ENCODE results near the gene EVC.

The EVC gene

DNA sequence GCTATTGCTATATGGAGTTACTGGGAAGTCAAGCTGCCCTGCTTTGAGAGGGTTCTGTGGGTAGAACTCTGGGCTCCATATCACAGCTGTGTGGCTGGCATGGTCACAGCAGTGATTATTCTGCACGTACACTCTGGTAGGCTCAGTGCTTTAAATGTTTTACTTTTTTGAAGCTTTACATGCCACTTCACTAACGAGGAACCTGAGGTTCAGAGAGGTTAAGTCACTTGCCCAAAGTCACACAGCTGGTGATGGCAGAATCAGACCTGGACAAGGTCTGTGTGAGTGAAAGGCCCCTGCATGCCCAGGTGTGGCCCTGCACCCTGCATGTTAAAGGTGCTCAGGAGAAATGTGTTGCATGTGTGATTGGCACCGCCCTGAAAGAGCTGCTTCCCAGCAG, 24.5 kb downstream of the EVC start:
- no peak for DNase-seq

DNA sequence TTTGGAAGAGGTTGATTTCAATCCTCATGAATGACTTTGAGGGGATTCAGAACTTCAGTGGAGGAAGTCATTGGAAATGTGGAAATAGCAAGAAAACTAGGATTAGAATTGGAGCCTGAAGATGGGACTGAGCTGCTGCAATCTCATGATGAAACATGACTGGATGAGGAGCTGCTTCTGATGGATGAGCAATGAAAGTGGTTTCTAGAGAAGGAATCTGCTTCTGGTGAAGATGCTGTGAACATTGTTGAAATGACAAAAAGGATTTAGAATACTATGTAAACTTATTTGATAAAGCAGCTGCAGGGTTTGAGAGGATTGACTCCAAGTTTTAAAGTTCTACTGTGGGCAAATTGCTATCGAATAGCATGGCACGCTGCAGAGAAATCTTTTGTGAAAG, 27.1 kb downstream of the EVC start:
- DNase-seq: no peak

DNA sequence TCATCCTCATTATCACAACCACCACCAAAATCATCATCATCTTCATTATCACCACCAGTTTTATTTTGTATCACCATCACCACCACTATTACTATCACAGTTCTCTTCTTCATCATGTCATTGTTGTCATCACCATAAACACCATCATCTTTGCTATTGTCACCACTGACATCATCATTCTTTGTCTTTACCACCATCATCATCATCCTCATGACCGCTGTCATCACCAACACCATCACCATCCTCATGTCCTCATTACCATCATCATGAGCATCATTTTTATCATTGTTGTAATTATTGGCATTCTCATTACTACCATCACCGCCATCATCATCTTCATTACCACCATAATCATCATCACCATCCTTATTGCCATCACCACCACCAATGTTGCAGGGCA, 31.4 kb downstream of the EVC start:
- no peak for DNase-seq

DNA sequence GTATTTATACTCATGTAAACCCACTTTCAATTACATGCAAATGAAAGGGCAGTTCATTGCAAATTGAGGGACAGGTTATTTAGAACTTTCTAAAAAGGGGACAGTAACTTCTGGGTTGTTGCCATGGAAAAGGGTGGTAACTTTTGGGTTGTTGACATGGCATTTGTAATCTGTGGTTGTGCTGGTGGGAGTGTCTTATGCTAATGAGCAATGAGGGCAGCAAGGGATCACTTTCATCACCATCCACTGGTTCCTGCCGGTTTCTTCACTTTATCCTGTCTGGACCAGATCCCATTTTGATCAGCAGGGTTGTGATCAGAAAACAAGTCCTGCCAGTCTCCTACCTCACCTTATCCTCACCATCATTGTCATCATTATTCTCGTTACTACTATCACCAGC, 32.0 kb downstream of the EVC start:
- no peak for DNase-seq

DNA sequence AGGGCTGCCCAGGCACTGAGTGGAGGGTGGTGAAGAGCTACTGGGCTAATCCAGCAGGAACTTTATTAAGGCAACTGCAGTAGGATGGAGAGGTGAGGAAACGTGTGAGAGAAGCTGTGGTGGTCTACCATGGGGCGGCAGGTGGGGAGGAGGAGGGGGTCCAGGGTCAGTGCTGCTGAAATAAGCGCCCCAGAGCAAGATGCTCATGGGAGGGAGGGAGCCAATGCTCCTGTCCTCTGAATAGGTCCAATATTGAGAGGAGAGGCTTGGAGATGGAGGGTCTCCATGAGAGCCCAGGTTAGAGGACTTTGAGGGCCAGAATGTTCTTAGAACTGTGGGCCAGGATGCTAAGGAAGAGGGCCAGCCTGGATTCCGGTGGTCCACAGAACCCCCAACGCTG, 35.2 kb downstream of the EVC start:
- DNase-seq: no peak

DNA sequence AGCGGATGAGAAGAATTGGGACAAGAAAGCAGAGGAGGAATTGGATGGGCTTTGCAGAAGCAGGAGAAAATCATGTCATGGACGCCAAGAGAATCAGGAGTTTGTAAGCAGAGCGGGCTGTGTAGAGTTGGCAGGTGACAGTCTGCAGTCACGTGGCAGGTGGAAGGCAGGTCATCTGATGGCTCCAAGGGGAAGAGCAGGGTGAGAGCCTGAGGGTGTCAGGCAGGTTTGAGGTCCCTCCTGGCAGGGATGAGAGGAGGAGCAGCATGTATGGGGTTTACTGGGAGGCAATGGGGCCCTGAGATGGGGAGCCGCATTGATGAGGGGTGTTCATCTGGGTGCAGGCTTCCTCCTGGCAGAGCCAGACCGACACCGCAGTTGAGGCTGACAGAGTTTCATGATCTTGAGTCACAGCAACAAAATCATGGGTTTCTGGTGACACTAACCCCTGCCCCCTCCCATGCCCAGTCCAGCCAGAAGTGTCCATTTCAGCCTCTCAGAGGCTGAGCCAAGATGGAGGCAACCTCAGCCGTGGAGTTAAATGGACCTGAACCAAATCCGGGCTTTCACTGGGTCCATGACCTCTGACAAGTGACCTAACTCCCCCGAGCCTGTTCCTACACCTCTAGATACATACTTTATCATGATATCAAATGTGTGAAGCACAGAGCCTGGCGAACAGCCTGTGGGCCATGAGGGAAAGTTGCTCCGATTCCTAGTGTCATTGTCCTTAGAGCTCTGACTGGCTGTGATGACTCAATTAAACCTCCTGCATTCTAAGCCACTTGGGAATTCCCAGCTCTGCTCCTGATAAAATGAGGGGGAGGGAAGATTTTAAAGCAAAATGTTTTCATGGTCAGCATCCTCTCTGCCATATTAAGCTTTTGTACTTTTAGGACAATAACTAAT, 36.1 kb downstream of the EVC start:
- no peak for DNase-seq

DNA sequence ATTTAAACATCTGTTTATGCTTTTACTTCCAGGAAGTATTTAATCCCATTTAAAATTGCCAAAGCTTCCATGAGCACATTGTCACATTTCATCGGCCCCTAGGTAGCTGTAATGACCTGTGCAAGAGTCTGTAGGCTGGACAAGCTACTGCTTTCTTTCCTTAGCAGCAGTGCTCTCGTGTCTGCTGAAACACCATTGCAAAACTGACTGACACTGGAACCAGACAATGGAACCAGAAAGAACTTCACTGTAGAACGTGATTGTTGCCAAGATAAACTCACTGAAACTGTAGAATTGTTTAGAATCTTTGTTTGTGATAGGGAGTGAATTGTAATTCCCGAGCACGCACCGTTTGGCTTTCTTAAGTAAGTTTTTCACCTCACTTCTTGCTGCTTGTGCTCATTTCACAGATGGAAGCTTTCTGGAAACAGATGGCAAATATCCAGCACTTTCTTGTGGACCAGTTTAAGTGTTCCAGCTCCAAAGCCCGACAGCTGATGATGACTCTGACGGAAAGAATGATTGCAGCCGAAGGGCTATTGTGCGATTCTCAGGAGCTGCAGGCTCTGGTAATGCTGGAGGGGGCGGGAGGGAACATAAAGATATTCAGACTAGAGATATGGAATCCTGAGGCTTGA, 36.9 kb downstream of the EVC start:
- no peak for DNase-seq

DNA sequence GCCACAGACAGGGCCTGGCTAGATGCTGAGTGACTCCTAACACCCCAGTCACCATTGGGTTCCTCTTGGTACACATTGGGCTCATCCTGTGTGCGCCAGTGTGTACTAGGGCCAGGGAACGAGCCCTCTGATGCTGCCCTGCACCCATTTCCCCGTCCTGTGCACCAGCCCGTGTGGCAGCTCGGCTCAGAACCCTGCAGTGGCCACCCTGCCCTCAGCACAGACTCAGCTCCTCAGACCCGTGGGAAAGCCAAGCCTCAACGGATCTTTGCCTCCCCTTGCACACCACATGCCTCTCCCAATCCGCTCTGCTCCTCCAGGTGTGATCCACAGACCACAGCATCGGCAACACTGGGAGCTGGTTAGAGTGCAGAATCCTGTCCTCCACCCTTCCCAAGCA, 38.6 kb downstream of the EVC start:
- no peak for DNase-seq

DNA sequence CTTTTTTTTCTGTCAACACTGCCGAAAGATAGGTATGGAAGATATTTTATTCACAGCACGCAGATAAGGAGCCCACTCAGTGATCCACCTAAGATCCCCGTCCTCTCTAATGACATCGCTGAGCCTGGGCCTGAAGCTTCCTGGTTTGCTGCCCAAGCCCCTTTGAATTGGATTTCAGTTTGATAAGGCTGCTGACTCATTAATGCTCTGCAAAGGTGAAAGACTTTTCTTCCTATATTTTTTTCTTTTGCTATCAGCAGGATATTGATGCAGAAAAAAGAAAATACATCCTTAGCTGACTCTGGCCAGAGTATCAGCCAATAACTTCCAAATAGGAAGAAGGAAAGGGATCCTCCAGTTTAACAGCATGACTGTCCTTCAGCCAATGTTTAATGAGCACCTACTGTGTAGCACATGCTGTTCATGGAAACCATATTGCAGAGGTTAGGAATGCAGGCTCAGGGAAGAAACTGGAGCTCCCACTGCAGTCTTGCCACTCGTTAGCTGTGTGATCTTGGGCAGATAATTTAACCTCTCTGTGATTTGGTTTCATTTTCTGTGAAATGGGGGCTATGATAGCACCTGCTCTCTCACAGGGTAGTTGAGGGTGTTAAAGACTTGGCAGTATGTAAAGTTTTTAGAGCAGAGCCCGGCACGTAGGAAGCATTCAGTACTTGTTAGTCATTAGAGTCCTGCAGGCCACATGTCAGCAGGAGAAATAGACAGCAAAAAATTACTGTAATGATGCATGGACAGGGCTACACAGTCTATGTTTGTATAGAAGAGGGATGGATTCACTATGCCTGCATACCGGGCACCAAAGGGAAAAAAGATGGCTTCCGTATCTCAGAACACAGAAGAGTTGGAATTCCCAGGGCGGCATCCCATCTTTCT, 39.3 kb downstream of the EVC start:
- DNase-seq: no peak

DNA sequence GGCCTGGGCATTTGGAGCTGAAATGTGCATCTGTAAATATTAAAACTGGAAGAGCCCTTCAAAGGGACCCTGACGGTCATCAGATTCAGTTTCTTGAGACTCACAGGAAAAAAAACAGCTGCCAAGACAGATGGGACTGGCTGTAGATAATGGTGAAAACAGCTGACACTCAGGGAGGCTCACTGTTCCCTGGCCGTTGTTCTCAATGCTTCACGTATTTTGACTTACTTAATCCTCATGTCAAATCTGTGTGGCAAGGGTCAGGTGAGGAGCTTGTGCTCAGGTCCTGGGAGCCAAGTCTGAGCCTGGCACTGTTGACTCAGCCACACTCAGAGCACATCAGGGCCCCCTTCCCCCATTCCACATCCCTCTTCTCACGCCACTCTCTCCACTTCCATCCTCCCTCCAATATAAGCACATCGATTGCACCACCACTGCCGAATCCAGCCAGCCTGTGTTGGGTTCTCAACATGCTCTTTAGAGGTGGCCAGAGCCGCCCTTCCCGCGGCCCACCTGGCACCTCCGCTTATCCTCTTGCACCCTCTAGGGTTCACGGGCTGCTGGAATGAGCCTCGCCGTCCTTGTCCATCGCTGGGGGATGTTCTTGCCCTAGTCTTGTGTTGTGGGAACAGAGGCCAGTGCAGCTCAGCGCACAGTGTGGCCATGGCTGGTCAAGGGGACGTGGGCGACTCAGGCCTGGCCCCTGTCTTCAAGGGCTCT, 40.1 kb downstream of the EVC start:
- no peak for DNase-seq

DNA sequence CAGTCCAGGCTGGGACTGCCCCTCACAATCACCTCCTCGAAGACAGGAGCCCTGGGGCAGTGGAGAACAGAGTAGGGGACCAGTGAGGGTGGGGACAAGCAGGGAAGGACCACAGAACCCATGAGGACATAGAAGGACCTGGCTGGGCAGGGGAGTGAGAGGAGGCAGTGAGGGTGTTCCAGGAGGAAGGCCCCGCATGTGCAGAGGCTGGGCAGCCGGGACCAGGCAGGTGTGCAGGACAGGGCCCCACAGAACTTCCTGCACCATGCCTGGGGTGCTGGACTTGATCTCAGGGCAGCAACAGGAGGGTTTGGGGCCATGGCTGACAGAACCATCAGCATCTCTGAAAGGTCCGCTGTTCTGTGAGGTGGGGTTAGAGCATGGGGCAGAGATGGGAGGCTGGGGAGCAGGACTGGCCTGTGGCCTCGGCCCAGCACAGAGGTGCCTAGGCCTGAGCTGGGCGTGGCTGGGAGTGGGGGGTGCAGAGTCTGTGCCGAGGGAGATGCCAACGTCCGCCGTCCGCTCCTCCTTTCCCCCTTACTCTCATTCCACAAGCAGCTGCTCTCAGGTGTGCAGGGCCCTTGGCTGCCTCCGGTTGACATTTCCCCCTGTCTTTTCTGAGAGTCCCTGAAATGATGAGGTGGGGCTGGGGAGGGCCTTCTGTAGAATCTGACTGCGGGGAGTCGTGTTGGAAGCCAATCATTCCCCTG, 40.8 kb downstream of the EVC start:
- no peak for DNase-seq

DNA sequence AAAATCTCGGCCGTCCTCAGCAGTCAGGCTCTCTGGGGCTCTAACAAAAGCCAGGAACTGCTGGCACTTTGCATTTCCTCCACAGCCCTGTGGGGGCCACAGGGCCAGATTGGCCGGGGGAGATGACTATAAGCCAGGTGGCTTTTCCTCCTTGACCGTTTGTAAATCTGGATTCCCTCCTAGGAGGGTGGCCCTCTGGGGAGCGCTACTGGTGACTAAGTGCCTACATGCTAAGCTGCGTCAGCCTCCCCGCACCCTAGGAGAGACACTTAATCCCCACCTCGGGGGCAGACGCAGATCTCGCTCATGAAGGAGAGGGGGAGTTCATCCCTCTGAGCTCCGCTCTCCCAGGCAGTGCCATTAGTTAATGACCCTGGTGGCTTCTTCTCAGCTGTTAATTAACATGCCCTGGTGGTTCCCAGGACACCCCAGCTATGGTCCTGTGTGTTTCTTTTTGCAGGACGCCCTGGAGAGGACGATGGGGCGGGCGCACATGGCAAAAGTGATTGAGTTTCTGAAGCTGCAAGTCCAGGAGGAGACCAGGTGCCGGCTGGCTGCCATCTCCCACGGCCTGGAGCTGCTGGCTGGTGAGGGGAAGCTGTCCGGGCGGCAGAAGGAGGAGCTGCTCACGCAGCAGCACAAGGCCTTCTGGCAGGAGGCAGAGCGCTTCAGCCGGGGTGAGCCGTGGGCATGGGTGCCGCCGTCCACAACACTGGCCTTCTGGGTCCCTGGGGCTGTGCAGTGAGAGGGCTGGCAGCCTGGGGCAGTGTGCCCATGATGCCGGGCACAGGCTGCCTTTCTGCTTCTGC, 41.6 kb downstream of the EVC start:
- DNase-seq: no peak

DNA sequence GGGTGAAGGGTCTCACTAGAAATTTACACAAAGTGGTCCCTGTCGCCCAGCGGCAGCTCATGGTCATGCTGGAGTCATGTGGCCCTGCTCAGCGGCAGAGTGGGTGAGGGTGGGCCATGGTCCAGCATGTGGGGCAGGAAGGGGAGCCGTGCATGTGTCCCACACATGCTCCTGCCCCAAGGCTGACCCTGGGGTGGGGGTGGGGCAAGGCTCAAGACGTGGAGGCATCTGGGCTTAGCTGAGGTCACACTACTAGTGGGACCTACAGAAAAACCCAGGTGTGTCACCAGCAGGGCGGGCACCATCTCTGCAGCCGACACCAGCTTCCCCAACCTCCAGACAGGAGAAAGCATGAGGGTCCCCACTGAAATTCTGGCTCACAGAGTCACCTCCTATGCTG, 42.4 kb downstream of the EVC start:
- DNase-seq: no peak

DNA sequence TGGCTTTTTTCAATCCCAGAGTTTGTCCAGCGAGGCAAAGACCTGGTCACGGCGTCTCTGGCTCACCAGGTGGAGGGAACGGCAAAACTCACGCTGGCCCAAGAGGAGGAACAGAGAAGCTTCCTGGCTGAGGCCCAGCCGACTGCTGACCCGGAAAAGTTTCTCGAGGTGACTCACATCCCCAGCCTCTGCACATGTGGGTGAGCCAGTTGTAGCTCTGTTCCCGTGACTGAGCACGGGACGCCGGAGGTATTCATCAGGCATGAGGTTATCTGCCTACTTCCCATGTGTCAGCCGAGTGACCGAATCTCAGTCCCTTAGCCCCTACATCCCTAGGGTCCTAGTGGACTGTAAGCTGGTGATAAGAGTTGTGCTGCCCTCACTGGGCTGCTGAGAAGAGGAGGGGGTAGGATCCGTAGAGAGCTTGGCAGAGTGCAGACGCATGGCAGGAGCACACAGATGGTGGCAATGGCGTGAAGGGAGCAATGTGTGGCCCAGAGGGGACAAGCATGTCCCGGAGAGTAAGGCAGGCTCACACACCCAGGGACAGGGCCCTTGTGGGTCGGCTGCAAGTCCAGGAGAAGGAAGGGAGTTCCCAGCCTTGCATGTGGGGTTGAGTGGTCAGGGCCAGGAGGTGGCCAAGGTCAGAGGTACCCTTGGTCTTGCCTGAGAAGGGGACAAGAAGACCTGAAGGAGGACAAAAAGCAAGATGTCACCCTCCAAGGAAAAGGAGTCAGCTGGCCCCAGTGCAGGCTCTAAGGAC, 42.9 kb downstream of the EVC start:
- DNase-seq: no peak

DNA sequence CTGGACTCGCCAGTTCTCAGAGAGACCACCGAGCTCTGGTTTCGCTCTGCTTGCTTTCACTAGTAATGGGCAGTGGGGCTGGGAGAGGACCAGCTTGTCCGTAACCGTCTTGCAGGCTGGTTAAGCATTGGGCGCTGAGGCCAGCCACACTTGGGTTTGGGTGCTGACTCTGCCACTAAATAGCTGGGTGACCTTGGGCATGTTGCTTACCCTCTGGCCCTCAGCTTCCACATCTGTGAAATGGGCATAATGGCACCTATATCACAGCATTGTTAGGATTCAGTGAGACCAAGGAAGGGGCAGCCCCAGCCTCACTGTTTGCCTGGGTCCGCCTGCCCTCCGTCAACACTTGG, 43.5 kb downstream of the EVC start:
- no peak for DNase-seq

DNA sequence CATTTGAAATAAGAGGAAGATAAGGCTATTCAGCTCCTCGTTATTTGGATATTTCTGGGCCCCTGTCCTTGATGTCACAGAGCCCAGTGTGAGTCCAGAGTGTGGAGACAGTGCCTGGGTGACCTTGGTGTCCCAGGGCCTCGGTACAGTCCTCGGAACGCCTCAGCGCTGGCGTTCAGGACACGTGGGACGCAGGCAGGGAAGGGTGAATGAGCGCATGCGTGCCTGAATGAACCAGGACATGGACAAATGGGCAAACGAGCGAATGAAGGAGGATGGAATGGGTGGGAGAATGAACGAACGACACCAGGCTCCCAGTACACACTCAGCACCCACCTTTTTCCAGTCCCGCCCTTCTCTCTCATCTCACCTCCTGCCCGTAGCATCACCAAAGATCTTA, 44.2 kb downstream of the EVC start:
- DNase-seq: no peak

DNA sequence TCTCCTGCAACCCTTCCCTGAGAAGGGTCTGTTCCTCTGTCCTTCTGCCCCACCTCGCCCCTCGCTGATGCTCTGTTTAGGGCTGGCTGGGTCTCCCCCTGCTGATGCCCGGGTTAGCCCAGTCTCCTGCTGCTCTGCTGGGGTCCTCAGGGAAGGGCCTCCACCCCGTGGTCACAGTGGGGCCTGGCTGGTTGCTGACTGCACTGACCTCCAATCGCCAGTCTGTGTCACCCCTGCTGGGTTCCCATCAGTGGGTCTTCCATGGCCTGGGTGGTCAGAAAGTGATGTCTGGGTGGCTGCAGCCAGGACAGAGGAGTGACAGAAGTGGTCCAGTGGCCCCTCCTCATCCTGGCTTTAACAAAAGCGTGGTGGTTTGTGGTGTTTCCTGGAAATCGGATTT, 44.7 kb downstream of the EVC start:
- no peak for DNase-seq

DNA sequence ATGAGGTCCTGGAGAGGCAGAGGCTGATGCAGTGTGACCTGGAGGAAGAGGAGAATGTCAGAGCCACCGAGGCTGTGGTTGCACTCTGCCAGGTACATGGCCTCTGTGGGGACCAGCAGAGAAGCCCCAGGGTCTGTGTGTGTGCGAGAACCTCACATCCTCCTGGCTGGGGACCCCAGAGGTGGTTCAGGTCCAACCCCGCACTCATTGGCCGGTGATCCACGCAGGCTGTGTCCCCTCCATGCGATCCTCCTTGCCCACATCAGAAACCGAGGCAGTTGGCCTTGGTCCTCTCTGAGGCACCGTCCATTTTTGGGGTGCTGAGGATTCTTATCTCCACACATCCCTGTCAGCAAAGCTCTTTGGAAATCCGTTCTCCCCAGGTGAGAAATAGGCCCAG, 45.3 kb downstream of the EVC start:
- no peak for DNase-seq

DNA sequence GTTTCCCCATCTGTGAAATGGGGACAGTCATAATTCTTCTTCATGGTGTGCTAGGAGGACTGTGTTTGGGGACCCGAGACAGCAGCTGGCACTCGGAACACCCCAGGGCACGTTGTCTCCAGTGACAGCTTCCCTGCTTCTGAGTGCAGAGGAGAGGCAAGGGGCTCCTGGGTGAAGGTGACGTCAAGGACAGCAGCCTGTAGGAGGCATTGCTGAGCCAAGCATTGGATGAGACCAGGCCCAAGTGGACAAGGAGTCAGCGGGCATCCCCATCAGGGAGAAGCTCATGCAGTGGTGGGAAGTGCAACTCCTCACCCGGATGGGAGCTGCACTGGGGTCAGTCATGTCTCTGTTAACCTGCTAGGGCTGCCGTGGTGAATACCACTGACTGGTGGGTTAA, 46.1 kb downstream of the EVC start:
- no peak for DNase-seq

DNA sequence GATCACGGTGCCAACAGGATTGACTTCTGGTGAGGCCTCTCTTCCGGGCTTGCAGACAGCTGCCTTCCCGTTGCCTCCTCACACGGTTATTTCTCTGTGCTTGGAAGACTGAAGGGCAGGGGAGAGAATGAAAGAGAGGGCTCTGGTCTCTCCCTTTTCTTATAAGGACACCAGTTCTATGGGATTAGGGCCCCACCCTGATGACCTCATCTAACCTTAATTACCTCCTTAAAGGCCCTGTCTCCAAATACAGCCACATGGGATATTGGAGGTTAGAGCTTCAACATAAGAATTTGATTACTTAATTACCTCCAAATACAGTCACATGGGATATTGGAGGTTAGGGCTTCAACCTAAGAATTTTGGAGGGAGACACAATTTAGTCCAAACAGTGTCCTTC, 46.5 kb downstream of the EVC start:
- DNase-seq: no peak

DNA sequence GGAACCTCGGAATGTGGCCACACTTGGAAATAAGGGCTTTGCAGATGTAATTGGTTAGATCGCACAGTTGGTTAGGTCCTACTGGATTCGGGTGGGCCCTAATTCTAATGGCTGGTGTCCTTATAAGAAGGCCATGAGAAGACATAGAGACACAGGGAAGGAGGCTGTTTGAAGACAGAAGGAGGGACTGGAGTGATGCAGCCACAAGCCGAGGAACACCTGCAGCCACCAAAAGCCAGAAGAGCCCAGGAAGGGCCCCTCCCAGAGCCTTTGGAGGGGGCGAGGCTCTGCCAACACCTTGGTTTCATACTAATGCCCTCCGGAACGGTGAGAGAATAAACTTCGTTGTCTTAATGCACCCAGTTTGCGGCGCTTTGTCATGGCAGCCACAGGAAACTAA, 47.0 kb downstream of the EVC start:
- DNase-seq: no peak

Data from stimulated activated CD4-positive, alpha-beta T cell treated with anti-CD3 and anti-CD28 coated beads, Interleukin-1b, Interleukin-23, amount 100 ng/mL, for 48 hours (primary cell).